Omental fat pad (tissue), 4 donors: ENCODE measurements around the gene SLC15A3. TPM values are rescaled to one million over a fixed set of nuclear protein-coding genes. Genes with fewer than 3 reads are reported as not detected.

Experiments
- ATAC-seq: fragments of 150-250 bp; one replicate; pipeline ENCODE4 v1.9.1; 2016; ENCODE audit warnings: mild to moderate bottlenecking, moderate library complexity; ENCODE audit not compliant: low FRiP score
- DNase-seq: peaks from one replicate; pipeline ENCODE4 v3.0.0-alpha.2; 2019; ENCODE audit warnings: low spot score
- total RNA-seq, 4 donors: library from RNA; depleted of rRNA; stranded (reverse); fragments of >200 nt; gene quantifications; one replicate each; pipeline ENCODE4 v1.1.0, GENCODE V29; 2016
- TF ChIP-seq, protein P1 (sequence below), 3 donors: fragments of 450-650 bp; IDR thresholded peaks; one replicate each; pipeline ENCODE4 v1.5.1; 2016 to 2017; ENCODE audit warnings: antibody characterized with exemption in 3 of 3, mild to moderate bottlenecking in 3 of 3, moderate library complexity in 2 of 3

Gene SLC15A3
- total RNA-seq, 4 donors from 2014 or later: 17.6 to 56.0 (median 32.3) TPM

DNA sequence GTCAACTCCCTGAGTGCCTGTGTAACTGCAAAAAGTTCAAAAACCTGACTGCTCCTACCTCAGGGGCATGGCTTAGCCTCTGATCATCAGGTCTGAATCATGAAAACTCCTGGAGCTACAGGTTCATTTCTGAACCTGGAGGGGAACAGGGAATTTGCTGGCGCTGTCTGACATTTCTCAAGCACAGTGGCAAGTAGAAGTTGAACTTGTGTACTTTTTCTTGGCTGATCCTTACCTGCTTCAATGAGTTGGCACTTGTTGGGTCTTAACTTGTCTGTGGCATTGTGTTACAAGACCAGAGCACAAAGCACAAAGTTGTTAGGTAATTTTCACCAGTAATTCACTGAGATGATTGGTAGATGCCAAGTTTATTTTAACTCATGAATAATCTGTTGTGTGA is 34.7 kb downstream of the SLC15A3 start:
- TF ChIP-seq, protein P1, sequence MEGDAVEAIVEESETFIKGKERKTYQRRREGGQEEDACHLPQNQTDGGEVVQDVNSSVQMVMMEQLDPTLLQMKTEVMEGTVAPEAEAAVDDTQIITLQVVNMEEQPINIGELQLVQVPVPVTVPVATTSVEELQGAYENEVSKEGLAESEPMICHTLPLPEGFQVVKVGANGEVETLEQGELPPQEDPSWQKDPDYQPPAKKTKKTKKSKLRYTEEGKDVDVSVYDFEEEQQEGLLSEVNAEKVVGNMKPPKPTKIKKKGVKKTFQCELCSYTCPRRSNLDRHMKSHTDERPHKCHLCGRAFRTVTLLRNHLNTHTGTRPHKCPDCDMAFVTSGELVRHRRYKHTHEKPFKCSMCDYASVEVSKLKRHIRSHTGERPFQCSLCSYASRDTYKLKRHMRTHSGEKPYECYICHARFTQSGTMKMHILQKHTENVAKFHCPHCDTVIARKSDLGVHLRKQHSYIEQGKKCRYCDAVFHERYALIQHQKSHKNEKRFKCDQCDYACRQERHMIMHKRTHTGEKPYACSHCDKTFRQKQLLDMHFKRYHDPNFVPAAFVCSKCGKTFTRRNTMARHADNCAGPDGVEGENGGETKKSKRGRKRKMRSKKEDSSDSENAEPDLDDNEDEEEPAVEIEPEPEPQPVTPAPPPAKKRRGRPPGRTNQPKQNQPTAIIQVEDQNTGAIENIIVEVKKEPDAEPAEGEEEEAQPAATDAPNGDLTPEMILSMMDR (IDR thresholded peaks at IDR 0.05): no peak
- DNase-seq: no peak
- ATAC-seq: no peak

GRCh38 chr11:60916669-60917206 is 35.2 kb downstream of the SLC15A3 start:
- TF ChIP-seq, protein P1 (IDR thresholded peaks at IDR 0.05): no peak
- ATAC-seq (no peak), DNase-seq (no peak)

- peak; percentile 67 for ATAC-seq
- no peak for DNase-seq
Measured at GRCh38 chr11:60915248-60915914, 36.6 kb downstream of the SLC15A3 start.

DNA sequence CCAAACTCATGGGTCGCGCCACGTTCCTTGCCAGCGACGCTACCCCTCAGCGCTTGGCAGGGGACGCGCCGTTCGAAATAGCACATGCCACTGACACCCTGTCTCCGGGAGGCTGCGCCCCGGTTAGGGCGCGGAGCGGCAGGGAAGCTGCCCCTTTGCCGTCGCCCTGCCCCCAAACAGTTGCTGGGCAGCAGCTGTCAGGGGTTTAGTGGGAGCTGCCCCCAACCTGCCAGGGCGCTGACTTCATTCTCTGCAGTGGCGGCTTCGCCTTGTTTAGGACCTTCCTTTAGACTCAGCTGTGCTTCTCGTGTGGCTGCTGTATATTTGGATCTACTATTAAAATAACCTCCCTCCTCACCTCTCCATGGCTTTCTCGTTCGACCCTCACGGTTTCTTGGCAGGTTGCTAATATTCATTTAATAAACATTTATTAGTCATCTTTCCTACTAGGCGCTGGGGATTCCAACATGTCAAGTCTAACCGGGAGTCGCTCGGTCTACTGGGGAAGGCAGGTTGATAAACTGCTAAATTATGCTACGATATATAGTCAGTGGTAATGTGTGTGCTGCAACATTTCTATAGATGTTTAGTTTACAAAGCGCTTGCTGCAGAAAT is 37.2 kb downstream of the SLC15A3 start:
- ATAC-seq: peak; percentile 31
- TF ChIP-seq, protein P1 (IDR thresholded peaks at IDR 0.05): no peak
- DNase-seq: no peak

More at GRCh38 chr11:60915248-60915914, 36.6 kb downstream of the SLC15A3 start:
- TF ChIP-seq, protein P1 (IDR thresholded peaks at IDR 0.05): no peak

DNA sequence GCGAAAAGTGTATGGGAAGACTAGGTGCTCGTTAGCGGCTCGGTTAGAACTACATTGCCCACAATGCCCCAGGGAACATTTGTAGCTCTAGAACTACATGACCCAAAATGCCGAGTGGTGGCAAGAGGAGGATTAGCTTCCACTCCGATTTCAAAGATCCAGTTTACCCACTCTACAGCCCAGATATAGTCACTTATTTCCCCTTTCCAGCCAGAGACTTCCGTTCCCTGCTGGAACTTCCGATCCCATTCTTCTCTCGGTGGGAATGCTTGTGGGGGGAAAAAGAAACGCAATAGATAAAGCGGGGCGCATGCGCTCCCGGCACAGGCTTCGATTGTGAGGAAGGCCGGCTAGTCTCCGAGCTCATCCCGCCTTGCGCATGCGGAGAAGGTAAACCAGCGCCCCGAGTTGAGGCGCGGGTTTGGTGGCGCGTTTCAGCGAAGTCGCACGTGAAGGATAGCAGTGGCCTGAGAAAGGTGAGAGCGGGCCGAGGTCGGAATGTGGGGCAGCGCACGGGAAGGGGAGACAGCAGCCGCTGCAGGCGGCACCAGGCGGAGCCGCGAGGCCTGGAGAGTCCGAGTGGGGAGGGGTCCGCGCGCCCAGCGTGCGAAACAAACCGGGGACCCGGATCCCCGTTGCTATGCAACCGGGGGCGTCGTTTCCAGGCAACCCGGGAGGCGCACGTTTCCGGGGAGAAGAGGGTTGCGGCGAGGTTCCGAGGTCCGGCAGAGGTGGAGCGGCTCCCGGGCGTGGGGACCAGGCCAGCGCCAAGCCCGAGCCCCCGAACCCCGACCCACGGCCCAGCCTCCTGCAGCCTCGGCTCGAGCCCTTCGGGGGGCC is 38.0 kb downstream of the SLC15A3 start, which contains the start of gene TMEM109:
Gene TMEM109 (plus strand): TSS at position 366 of the 840 bp plus-strand sequence. CDS start 5,536 bp downstream, outside the sequence.
- TF ChIP-seq, protein P1 (IDR thresholded peaks at IDR 0.05): no peak
- ATAC-seq (peak; percentile 78), DNase-seq (peak; percentile 60)

DNA sequence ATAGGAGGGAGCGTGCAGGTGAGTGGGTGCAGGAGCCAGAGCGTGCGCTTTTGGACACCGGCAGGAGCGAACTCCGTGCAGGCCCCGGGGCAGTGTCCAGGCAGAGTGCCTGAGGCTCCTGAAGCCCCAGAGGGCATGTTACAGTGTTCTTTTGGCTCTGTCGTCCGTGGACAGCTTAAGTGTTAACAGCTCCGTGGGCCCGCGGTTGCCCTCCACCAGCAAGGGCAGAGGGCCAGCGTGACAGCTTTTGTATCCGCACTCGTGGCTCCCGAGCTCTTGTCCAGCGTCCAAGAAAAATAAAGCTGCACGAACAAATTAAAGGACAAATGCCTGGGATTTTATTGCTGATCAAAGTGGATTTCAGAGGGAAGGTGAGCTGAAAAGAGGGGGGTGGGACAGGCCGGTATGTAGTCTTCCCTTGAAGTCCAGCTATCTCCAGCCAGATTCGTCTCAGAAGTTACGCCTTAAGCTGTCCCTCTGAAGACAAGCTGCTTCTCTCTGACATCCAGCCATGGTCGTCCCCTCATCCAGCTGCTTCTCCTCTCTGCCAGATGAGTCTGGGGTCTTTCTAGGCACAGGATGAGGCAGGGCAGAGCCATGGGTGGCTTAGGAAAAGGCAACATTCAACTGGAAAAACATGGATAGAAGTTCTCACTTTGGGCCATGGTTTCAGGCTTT is 39.0 kb downstream of the SLC15A3 start:
- ATAC-seq (no peak), DNase-seq (no peak)
- TF ChIP-seq, protein P1 (IDR thresholded peaks at IDR 0.05): no peak
